B cell (primary cell): ENCODE measurements around the gene CD52. TPM values are rescaled to one million over a fixed set of nuclear protein-coding genes. Genes with fewer than 3 reads are reported as not detected.

Source experiments
- ATAC-seq: fragments of 200-7000 bp; cut with Tn5 transposase; one replicate; pipeline ENCODE4 v1.10.0; 2021; ENCODE audit warnings: low read depth, mild to moderate bottlenecking, moderate number of reproducible peaks, moderate library complexity
- CTCF ChIA-PET: fragments of 350-600 bp; sonication (Branson Sonifier 250); formaldehyde crosslinking; loops from one replicate; lab custom pipeline; 2021; ENCODE audit warnings: antibody characterized with exemption, inconsistent platforms; lab: Charles Lee
- POLR2A ChIA-PET: fragments of 350-600 bp; sonication (Branson Sonifier 250); formaldehyde crosslinking; loops from one replicate; lab custom pipeline; 2021; ENCODE audit warnings: antibody characterized with exemption; lab: Charles Lee
- DNase-seq: peaks from one replicate; pipeline ENCODE4 v3.0.0; 2013
- H2AFZ ChIP-seq: 2 replicates; pipeline ENCODE4 v1.6.1; 2012; ENCODE audit warnings: mild to moderate bottlenecking, low read depth, low read length; ENCODE audit not compliant: insufficient read depth, poor library complexity, severe bottlenecking
- H3K27ac ChIP-seq, 2 donors: 1 replicate in 1 of 2; 2 replicates in 1 of 2; pipeline ENCODE4 v1.5.1; 2012 to 2013; ENCODE audit warnings: low read length in 2 of 2, mild to moderate bottlenecking in 2 of 2, moderate library complexity in 1 of 2
- H3K27me3 ChIP-seq, 4 experiments: fragments of 200-600 bp in 1 of 4; sonication (generic) in 1 of 4; replicated peaks in 1 of 4; 1 replicate in 2 of 4; 2 replicates in 2 of 4; pipeline versions ENCODE4 v1.6.1 to v1.7.0; 2013 to 2016; ENCODE audit warnings: low read length in 3 of 4, mild to moderate bottlenecking in 2 of 4, mixed read lengths in 1 of 4, moderate library complexity in 1 of 4; ENCODE audit not compliant: insufficient read depth in 4 of 4, control insufficient read depth in 3 of 4; ENCODE audit errors: control extremely low read depth in 1 of 4
- H3K36me3 ChIP-seq, 2 experiments: replicated peaks in 1 of 2; 1 replicate in 1 of 2; 2 replicates in 1 of 2; pipeline versions ENCODE4 v1.6.1 to v1.7.1; 2013; ENCODE audit warnings: low read length in 1 of 2; ENCODE audit not compliant: insufficient read depth in 2 of 2, control insufficient read depth in 1 of 2; ENCODE audit errors: control extremely low read depth in 1 of 2, extremely low read depth in 1 of 2
- H3K4me1 ChIP-seq, 2 donors: fragments of 200-600 bp in 1 of 2; sonication (generic) in 1 of 2; 1 replicate in 1 of 2; 2 replicates in 1 of 2; pipeline versions ENCODE4 v1.5.1 to v1.6.1; 2013 to 2017; ENCODE audit warnings: low read length in 2 of 2; ENCODE audit not compliant: control insufficient read depth in 2 of 2, insufficient read depth in 2 of 2
- H3K4me2 ChIP-seq: replicated peaks from 2 replicates; pipeline ENCODE3; 2012; ENCODE audit warnings: mild to moderate bottlenecking, low read depth, low read length; ENCODE audit not compliant: poor library complexity, severe bottlenecking
- H3K4me3 ChIP-seq, 5 experiments: fragments of 200-600 bp in 1 of 5; sonication (generic) in 1 of 5; 1 replicate in 3 of 5; 2 replicates in 2 of 5; pipeline versions ENCODE4 v1.5.1 to v1.7.0; 2011 to 2016; ENCODE audit warnings: low read length in 4 of 5, mild to moderate bottlenecking in 4 of 5, low read depth in 2 of 5, control low read depth in 1 of 5, moderate library complexity in 1 of 5; ENCODE audit not compliant: insufficient read depth in 1 of 5; ENCODE audit errors: control extremely low read depth in 1 of 5, extremely low read depth in 1 of 5
- H3K79me2 ChIP-seq: fragments of 200-600 bp; sonication (generic); one replicate; pipeline ENCODE4 v1.6.0; 2016; ENCODE audit warnings: low read length; ENCODE audit not compliant: control insufficient read depth, insufficient read depth
- H3K9ac ChIP-seq: fragments of 200-600 bp; sonication (generic); 2 replicates; pipeline ENCODE4 v1.6.1; 2017; ENCODE audit warnings: mild to moderate bottlenecking, low read length, moderate library complexity
- H3K9me3 ChIP-seq, 3 donors: one replicate each; pipeline versions ENCODE4 v1.6.1 to v1.7.1; 2013; ENCODE audit warnings: low read length in 2 of 3; ENCODE audit not compliant: control insufficient read depth in 2 of 3, insufficient read depth in 1 of 3; ENCODE audit errors: control extremely low read depth in 1 of 3
- H4K20me1 ChIP-seq: 2 replicates; pipeline ENCODE4 v1.6.0; 2012; ENCODE audit warnings: mild to moderate bottlenecking, low read length; ENCODE audit not compliant: insufficient read depth, control insufficient read depth, poor library complexity, severe bottlenecking
- H3K27ac Mint-ChIP-seq: one replicate; pipeline ENCODE4 v1.8.0; 2021; ENCODE audit warnings: mixed read lengths
- H3K27me3 Mint-ChIP-seq: one replicate; pipeline ENCODE4 v1.8.0; 2021; ENCODE audit warnings: mixed read lengths
- H3K4me1 Mint-ChIP-seq: one replicate; pipeline ENCODE4 v1.8.0; 2021; ENCODE audit warnings: mixed read lengths
- H3K4me3 Mint-ChIP-seq: one replicate; pipeline ENCODE4 v1.8.0; 2021; ENCODE audit warnings: mixed read lengths
- H3K9me3 Mint-ChIP-seq: one replicate; pipeline ENCODE4 v1.8.0; 2022; ENCODE audit warnings: mixed read lengths; ENCODE audit not compliant: insufficient read depth
- CTCF ChIP-seq: fragments of 200-600 bp; IDR thresholded peaks from one replicate; pipeline ENCODE4 v1.8.0; 2022; ENCODE audit warnings: antibody characterized with exemption, mild to moderate bottlenecking
- EZH2 ChIP-seq: IDR thresholded peaks from 2 replicates; pipeline ENCODE4 v1.6.1; 2012; ENCODE audit warnings: borderline replicate concordance, low read depth, mild to moderate bottlenecking, moderate library complexity, low read length; ENCODE audit not compliant: insufficient read depth, poor library complexity, severe bottlenecking
- whole genome bisulfite sequencing: methylation state at CpG from one replicate; pipeline ENCODE4 v1.1.5; 2013; ENCODE audit warnings: missing lambda C conversion rate; ENCODE audit not compliant: insufficient coverage; 5-methylcytosine and 5-hydroxymethylcytosine counted together
- intact Hi-C: fragments of 100-400 bp; cut with micrococcal nuclease; formaldehyde crosslinking; loops from one replicate; pipeline ENCODE4 v1.10.0; 2022
- polyA plus RNA-seq: library from polyadenylated mRNA; depleted of rRNA; stranded (reverse); fragments of >200 nt; gene quantifications from 2 replicates; pipeline ENCODE4 v1.2.3, GENCODE V29; 2012
- total RNA-seq, 2 donors: library from RNA; stranded (reverse); fragments of 120-200 nt in 1 of 2; gene quantifications; 1 replicate in 1 of 2; 2 replicates in 1 of 2; pipeline versions ENCODE4 v1.2.3 to v1.2.4, GENCODE V29; 2013 to 2022

CD52 gene
- total and polyA plus RNA-seq, 2 donors (not counting 1 experiment from before 2014, with no cell fraction given) = 1,116 to 1,597 TPM

- ChIA-PET CTCF (interaction anchor here (0.7 to 26.4 kb wide), 18 partner anchors 12 to 141 kb away, joined by 3 to 1400 read pairs (median 4); partner anchors contain the start of genes C1orf232, CD52, CEP85 and UBXN11), POLR2A (interaction anchor here (1.2 to 21.9 kb wide), 4 partner anchors 9 to 1036 kb away, joined by 6 to 1239 read pairs (median 12); partner anchors contain the start of gene CD52)
- peaks cover 0 to 21% of the 10 kb centered on the region in 2 experiments for H3K36me3 ChIP-seq
Observed at GRCh38 chr1:26275580-26276431, 42.0 kb upstream of the CD52 start.

More at GRCh38 chr1:26275580-26276431, 42.0 kb upstream of the CD52 start:
- Histone ChIP-seq H3K27me3 (no peaks in the 10 kb centered on the region), H3K9ac (no peak overlapping the region), H3K4me2 (peak overlapping the region; percentile 47), H3K9me3 (no peaks in the 10 kb centered on the region), H3K79me2 (peaks cover 19% of the 10 kb centered on the region), H2AFZ (peak overlapping the region; percentile 60), H3K27ac (peak overlapping the region; percentile 17 to 68), H3K4me3 (no peak overlapping the region), H3K4me1 (peaks cover 32 to 53% of the 10 kb centered on the region in 2 donors), H4K20me1 (peaks cover 9% of the 10 kb centered on the region)
- Mint-ChIP-seq H3K9me3 (no peaks in the 10 kb centered on the region), H3K4me1 (peaks cover 42% of the 10 kb centered on the region), H3K27me3 (no peaks in the 10 kb centered on the region), H3K27ac (peak overlapping the region; percentile 89), H3K4me3 (peak overlapping the region; percentile 66)
- peak; percentile 84 for DNase-seq
- no peak for TF ChIP-seq EZH2
- TF ChIP-seq CTCF = peak; percentile 88
- intact Hi-C loops = loop anchor here (1.0 kb wide), 6 partner anchors 8 to 145 kb away; partner anchors contain the start of gene CEP85
- WGBS = no CpG with 5 or more reads among the region's 3 CpGs
- peak; percentile 45 for ATAC-seq
